HL-60 (cell line): Measurements from ENCODE around the gene KCNK7.

ENCODE experiments used
- POLR2AphosphoS5 ChIP-seq: IDR thresholded peaks from 2 replicates; pipeline ENCODE4 v1.6.1; 2012; ENCODE audit warnings: low read depth
- SPI1 ChIP-seq: IDR thresholded peaks from 2 replicates; pipeline ENCODE4 v1.6.1; 2012; ENCODE audit warnings: low read depth, mild to moderate bottlenecking, borderline replicate concordance
- TF ChIP-seq, protein P1 (sequence below): IDR thresholded peaks from one replicate; pipeline ENCODE4 v1.5.1; 2011; ENCODE audit warnings: low read length, control low read depth, inconsistent platforms; ENCODE audit not compliant: insufficient read depth

DNA sequence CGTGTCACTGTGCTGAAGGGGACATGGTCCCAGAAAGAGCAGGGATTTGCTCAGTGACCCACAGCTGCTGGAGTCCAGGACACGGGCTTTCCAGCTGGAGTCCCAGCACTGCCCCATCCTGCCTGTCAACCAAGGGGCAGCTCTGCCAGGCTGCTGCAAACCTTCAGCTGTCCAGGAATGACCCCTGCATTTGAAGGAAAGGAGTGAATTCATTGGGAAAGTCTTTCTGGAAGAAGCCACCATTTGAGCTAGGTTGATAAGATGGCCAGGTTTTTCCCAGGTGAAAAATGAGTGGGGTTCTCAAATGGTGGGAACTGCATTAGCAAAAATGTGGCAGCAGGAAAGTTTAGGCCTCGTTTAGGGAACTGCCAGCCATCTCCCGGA lies 9.4 kb downstream of the KCNK7 start:
- TF ChIP-seq SPI1 (no peak), POLR2AphosphoS5 (no peak)
- TF ChIP-seq, protein P1, sequence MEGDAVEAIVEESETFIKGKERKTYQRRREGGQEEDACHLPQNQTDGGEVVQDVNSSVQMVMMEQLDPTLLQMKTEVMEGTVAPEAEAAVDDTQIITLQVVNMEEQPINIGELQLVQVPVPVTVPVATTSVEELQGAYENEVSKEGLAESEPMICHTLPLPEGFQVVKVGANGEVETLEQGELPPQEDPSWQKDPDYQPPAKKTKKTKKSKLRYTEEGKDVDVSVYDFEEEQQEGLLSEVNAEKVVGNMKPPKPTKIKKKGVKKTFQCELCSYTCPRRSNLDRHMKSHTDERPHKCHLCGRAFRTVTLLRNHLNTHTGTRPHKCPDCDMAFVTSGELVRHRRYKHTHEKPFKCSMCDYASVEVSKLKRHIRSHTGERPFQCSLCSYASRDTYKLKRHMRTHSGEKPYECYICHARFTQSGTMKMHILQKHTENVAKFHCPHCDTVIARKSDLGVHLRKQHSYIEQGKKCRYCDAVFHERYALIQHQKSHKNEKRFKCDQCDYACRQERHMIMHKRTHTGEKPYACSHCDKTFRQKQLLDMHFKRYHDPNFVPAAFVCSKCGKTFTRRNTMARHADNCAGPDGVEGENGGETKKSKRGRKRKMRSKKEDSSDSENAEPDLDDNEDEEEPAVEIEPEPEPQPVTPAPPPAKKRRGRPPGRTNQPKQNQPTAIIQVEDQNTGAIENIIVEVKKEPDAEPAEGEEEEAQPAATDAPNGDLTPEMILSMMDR: no peak
